HG03571 (cell line): Measurements from ENCODE around the gene KLHDC7B.

ENCODE experiments used
- ATAC-seq: cut with Tn5 transposase; IDR thresholded peaks from one replicate; pipeline ENCODE4 v1.9.1; 2021; ENCODE audit not compliant: unreplicated experiment

KLHDC7B gene

DNA sequence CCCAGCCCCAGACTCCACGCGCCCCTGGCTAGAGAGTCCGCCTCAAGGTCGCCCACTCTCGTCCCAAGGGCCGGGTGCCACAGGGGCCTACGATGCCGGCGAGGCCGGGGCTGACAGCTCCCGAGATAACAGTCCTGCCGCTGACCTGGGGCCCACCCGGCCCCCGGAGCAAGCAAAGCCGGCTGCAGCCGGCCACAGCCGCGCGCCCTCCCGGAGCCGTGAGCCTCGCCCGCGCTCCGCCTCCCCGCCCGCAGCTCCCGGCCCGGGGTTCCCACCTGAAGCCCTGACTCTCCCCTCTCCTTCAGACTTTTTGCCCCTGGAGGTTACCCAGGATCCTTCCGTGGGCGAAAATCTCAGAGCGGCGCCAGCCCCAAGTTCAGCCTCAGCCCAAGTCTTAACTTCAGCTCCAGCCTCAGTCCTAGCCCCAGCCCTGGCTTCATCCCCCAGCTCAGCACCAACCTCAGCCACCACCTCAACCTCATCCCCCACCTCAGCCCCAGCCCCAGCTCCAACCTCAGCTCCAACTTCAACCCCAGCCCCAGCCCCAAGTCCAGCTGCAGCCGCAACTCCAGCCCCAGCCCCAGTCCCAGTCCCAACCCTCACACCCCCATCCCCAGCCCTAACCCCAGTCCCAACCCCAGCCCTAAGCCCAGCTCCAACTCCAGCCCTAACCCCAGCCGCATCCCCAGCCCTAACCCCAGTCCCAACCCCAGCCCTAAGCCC, 1.7 kb downstream of the KLHDC7B start:
- no peak for ATAC-seq

DNA sequence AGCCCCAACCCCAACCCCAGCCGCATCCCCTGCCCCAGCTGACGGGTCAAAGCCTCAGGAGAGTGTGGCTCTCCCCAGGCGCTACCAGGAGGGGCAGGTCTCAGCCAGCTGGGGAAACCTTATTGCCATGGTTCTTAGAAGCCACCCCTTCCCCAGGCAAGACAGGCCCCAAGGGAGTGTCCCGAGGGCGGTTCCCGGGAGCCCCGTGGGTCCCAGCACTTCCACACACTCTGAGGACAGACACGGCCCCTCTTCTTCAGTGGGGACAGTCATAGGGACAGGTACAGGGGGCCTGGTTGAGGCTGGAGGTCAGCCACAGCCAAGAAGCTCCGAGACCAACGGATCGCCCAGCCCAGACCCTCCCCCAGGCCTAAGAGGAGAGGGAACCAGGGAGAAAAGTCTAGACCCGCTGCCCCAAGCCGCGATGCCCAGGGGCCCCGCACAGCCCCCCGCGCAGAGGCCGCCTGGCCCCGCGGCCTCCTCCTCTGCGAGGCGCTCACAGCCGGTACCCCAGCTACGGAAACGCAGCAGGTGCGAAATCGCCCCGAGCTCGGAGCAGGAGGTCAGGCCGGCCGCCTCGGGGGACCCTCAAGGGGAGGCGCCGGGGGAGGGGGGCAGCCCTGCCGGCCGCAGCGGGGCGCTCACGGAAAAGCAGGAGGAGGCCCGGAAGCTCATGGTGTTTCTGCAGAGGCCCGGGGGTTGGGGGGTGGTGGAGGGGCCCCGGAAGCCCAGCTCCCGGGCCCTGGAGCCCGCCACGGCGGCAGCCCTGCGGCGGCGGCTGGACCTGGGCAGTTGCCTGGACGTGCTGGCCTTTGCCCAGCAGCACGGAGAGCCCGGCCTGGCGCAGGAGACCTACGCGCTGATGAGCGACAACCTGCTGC, 2.6 kb downstream of the KLHDC7B start:
- no peak for ATAC-seq

DNA sequence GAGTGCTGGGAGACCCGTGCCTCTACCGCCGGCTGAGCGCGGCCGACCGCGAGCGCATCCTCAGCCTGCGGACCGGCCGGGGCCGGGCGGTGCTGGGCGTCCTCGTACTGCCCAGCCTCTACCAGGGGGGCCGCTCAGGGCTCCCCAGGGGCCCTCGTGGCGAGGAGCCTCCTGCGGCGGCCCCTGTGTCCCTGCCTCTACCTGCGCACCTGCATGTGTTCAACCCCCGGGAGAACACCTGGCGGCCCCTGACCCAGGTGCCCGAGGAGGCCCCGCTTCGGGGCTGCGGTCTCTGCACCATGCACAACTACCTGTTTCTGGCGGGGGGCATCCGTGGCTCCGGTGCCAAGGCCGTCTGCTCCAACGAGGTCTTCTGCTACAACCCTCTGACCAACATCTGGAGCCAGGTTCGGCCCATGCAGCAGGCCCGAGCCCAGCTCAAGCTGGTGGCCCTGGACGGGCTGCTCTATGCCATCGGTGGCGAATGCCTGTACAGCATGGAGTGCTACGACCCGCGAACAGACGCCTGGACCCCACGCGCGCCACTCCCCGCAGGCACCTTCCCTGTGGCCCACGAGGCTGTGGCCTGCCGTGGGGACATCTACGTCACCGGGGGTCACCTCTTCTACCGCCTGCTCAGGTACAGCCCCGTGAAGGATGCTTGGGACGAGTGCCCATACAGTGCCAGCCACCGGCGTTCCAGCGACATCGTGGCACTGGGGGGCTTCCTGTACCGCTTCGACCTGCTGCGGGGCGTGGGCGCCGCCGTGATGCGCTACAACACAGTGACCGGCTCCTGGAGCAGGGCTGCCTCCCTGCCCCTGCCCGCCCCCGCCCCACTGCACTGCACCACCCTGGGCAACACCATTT, 3.5 kb downstream of the KLHDC7B start:
- no peak for ATAC-seq

DNA sequence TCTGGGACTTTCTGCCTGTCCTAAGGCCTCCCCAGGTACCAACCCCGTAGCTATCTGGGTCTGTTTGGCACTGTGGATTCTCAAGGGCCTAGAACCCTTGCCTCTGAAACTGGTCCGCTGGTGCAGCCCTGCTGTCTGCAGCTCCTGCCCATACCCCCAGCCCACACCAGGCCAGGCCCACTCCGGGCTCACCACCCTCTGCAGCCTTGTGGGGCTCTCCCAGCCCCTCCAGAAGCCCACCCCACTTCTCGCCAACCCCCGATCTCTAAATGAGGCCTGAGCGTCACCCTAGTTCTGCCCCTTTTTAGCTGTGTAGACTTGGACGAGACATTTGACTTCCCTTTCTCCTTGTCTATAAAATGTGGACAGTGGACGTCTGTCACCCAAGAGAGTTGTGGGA, 4.7 kb downstream of the KLHDC7B start:
- no peak for ATAC-seq

DNA sequence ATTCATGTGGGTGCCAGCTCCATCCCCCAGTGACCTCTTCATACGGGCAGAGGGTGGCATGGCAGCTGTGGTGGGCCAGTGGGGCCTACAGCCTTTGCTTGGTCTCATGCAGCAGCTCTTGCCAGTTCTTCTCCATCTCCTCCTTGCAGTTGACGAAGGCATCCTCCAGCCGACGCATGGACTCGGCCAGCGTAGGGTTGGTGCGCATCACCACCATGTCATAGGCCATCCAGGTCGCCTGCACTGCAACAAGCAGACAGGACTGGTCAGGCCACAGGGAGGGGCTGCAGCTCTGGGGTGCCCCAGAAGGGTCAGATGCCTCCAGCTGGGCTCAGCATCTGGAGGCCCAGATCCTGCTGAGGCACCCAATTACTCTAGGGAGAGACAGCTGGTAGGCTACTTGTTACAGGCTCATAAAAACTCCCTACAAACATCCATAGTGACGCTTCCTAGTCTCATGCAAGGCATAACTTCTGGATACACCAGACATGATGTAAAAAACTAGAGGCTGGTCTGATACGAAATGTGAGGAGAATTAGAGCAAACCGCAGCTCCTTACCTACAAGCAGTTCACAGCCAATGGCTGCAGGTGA, 5.6 kb downstream of the KLHDC7B start:
- no peak for ATAC-seq

DNA sequence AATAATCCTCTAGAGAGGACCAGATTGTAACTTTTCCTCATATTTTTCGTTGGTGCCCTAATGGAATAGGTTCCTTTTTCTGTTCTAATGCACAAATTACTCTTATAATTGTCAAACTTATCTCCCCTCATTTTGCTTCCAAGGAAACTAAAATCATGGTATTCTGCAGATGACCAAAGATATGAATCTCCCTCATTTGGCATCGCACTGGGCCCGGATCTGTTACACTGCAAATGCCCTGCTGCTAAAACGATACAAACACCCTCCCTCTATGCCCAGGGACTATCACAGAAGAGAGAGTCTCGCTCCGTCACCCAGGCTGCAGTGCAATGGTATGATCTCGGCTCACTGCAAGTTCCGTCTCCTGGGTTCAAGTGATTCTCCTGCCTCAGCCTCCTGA, 7.6 kb downstream of the KLHDC7B start:
- ATAC-seq, result no peak

DNA sequence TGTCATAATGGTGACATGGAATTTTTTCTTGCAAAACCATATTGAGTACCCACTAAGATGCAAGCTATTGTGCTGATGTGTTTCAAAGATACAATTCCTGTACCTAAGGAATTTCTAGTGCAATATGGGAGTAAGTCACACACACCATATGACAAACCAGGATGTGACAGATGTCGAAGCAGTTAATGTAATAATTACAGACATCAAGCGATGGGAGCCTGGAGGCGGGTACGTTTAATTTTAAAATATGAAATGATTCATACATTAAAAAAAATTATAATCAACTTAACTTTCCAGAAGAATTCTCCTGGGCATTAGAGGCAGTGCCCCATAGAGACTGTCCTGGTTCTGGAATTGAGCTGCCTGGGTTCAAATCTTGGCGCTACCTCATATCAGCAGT, 11.0 kb downstream of the KLHDC7B start:
- no peak for ATAC-seq

DNA sequence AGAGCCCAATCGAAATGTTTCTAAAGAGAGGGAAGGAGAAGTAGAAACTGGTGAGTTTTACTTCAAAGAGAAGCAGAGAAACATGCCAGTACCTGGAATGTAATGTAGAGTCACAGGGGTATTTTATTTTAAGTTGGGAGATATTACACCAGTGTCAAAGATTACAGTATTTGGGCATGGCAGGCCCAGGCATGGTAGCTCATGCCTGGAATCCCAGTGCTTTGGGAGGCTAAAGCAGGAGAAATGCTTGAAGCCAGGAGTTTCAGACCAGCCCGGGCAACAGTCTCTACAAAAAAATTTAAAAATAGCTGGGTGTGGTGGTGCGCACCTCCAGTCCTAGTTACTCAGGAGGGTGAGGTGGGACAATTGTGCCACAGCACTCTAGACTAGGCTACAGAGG, 14.3 kb downstream of the KLHDC7B start:
- no peak for ATAC-seq

DNA sequence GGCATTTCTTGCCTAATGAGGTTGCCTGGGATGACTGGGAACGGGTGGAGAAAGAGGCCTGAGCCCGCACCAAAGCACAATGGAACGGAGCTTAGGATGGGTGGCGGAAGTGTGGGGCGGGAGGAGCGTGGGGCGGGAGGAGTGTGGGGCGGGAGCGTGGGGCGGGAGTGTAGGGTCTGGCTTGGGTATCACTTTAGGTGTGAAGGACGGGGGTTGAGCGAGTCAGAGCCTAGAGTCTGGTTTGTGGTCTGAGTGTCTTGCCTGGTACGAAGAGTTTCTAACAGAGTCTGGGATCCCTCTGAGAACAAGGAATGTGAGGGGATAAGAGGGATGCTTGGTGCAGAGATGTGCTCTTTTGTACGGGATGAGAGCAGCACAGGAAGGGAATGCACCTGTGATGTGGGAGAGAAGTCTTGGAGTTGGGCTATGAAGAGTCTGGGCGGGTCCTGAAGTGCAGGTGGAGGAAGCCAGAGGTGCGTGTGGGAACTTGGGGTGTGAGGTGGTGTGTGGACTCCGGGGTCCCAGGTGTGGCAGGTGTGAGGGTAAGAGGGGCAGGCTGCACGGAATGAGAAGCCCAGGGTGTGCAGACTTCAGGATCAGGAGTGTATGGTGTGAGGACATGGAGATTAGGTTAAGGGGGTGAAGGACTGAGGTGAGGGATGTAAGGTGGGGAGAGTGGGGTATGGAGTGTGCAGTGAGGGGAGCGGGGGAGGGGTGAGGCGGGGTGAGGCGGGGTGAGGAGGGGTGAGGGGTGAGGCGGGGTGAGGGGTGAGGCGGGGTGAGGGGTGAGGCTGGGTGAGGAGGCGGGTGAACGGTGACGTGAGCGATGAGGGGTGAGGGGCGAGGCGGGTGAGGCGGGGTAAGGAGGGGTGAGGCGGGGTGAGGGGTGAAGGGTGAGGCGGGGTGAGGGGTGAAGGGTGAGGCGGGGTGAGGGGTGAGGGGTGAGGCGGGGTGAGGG, 16.0 kb downstream of the KLHDC7B start:
- ATAC-seq, result no peak

DNA sequence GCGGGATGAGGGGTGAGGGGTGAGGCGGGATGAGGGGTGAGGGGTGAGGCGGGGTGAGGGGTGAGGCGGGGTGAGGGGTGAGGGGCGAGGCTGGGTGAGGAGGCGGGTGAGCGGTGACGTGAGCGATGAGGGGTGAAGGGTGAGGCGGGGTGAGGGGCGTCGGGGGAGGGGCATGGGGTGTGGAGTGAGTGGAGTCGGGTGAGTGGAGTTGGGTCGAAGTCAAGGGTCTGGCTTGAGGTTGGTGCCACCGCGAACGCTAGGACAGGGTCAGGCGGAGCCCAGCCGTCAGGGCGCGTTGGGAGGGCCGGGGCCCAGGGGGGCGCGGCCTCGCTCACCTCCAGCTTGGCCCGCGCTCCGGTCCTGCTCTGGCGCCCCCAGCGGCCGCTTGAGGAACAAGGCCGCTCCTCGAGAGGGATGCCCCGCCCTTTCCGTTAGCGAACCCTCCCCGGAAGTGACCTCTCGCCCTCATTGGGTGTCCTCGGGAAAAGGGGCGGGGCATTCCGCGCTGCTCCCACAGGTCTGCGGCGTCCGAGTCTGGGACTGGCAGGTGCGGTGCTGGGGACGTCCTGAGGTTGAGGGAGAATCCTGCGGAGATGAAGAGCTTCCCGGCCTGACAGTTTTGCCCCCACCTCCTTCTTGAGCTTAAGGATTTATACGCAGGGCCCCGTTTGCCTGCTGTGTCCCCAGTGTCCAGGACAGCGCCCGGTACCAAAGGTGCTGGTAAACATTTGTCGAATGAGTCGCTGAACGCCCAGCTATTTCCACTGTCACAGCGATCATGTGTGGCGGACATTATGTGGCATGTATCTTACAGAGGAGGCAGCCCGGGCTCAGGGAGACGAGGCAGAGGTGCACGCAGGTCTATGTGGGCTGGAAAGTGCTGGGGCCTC, 17.1 kb downstream of the KLHDC7B start, which contains the start of gene SYCE3:
Gene SYCE3 (minus strand): TSS at position 397 of the 890 bp plus-strand sequence. CDS start 6,514 bp downstream, outside the sequence.
- ATAC-seq, result peak; percentile 92

DNA sequence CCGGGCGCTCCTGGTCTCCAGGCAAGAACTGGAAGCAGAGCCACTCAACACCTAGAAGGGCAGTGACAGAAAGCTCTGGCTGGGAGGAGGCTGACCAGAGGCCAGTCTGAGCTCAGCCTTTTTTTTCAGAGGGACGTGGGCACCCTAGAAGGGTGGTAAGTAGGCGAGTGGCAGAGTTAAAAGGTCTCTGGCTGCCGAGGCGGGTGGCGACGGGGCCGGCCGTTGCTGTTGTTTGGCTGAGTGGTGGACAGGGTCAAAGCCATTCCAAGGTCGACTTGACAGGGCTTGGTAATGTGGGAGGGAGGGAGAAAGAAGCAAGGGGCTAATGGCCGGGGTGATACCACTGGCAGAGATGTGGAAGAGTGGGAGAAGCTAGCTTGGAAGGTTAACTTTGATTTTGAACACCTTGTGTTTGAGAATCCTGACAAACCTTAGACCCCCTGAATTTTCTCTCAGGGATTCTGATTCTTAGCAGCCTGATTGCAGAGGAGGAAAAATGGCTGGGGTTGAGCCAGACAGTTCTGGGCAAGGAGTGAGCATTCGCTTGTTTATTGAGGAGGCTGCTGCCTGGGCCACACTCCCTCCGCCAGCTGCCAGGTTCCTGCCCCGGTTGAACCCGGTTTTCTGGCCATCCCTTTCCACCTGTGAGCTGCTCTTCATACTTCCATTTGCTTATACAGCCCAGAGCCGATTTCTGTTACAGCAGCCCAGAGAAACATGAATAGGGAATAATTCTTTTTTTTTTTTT, 17.9 kb downstream of the KLHDC7B start:
- no peak for ATAC-seq

DNA sequence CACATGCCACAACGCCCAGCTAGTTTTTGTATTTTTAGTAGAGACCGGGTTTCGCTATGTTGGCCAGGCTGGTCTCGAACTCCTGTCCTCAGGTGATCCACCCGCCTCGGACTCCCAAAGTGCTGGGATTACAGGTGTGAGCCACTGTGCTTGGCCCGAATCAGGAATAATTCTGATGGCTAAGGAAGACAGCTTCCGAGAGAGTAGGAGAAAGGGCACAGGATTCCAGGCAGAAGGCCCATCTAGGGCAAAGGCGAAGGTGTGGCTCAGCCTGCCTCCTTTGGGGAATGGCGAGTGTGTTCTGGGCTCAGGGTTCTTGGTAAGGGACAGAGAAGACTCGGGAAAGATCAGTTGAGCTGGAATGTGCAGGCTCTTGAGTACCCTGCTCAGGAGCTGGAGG, 18.6 kb downstream of the KLHDC7B start:
- no peak for ATAC-seq

DNA sequence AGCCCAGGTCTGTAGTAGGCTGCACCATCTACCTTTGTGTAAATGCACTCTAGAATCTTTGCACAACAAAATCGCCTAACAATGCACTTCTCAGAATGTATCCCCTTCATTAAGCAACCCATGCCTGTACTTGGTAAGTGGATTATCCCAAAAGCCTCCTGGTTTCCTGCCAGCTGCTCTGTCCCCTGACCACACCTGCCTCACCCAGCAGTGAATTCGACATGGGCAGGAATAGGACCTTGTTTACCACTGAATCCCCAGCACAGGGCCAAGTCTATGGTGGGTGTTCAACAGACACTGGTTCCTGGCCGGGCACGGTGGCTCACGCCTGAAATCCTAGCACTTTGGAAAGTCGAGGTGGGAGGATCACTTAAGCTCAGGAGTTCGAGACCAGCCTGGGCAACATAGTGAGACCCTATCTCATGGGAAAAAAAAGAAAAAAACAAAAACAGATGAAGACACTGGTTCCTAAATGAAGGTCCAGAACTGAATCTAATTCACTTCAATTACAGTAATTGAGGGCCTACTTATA, 22.1 kb downstream of the KLHDC7B start:
- no peak for ATAC-seq

DNA sequence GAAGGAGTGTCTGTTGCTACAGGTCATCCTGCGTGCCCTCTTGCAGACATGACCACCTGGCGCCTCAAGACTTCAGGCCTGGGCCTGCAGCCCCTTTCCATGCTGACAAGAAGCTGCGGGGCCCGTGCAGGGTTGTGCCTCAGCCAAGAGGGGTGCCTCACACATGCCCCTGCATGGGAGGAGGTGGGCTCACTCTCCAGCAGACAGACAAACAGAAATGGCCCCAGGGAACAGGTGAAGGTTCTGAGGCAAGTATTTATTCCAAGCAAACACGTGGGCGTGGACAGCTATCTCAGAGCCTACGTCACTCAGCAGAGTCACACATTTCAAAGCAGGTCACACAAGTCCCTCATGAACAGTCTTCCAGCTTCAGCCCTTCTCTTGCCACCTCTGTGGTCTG, 22.9 kb downstream of the KLHDC7B start:
- ATAC-seq, result no peak

DNA sequence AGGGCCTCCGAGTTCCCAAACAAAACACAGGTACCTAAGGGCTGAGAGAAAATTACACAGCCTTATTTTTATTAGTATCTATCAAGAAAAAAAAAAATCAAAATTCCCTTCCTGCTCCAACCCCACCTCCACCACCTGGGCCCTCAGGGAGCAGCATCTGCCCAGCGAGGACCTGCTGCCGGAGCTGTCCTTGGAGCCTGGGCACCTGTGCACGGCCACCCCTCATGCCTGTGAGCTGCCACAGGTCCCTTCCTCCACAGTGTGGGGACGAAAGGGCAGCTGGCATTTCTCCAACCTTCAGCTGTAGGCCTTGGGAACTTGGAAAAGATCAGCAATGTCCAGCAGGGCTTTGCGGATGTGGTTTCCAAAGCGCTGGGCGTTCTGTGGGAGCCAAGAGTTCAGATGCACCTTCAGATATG, 23.4 kb downstream of the KLHDC7B start:
- no peak for ATAC-seq

DNA sequence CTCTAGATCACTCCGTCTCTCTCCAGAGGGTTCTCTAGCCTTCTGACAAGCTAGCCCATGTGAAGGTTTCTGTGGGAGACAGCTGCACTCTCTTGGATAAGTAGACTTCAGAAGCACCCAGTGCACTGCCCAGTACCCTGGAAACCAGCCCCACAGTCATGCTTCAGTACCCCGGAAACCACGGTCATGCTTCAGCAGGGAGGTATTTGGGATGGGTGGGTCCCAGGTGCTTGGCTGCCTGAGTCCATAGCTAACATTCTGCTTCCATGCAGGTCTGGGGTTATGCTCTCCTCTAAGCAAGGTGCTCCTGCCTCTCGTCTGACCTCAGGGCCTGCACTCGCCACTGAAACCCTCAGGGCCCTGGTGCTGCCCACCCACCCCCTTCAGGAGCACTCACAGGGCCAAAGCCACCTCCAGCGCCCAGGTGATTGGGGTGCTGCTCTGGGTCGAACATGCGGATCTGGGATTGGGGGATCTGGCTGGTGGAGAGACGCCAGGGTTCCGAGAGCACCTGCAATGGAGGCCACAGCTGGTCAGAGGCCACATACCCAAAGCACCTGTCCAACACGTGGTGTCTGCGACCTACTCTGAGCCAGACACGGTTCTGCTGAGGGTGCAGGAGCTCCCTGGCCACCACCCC, 24.3 kb downstream of the KLHDC7B start:
- ATAC-seq, result no peak

DNA sequence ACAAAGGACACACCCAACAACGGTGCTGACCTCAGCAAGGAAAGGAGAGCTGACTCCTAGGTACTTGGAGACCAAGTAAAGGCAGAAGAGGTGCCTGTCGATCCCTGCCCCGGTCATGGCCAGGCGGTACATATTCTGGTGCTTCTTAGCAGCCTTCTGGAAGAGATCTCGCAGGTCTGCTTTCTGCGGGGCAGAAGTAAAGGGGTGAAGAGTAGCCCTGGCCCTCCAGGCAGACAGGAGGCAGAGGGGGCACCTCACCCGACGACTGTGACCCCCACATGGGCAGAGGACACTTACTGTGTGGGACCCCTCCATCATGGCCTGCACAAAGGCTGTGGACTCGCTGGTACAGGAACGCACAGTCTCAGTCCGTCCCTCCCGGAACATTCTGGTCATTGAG, 25.2 kb downstream of the KLHDC7B start:
- no peak for ATAC-seq
